ENCODE data around the gene DUXB.

Gene DUXB

DNA sequence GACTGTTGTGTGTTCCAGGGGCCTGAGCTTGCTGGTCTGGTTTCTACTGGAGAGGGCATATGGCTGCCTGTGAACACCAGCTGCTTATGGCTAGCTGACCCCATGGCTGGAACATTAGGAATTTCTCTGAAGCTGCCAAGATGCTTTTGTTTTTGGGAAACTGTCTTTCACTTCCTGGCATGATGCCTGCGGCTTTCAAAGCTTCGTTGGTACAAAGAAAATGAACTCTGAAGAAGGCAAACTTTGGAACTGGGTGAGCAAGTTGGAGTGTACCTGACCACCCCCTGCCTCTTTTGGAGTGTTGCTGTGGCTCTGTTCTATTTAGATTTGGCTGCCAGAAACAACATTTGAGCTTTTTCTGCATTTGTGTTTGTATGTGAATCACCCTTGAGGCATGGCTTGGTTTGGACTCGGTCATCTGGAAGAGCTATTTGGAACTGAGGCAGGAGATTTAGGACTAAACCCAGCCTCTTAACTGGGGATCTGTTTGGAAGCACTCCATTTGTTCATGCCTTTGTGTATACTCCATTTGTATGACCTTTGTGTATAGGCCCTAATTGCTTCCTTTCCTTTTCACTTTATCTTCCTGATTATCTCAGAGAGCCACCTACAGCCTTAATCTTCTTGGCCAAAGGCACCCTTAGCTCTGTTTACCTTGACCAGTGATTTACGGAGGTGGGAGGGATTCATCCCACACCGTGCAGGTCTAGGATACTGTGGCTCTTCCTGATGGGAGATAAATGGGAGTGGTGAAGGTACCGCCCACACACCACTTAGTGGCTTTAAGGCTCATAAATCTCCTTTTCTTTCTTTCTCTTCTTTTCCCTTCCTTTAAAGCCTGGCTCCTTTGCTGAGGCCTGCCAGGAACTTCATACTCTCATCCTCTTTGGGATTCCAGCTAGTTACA is 32.3 kb upstream of the DUXB start:
- peak; percentile 79 for DNase-seq (ENCODE audit: extremely low read depth, low read depth)
- TF ChIP-seq, protein P1, sequence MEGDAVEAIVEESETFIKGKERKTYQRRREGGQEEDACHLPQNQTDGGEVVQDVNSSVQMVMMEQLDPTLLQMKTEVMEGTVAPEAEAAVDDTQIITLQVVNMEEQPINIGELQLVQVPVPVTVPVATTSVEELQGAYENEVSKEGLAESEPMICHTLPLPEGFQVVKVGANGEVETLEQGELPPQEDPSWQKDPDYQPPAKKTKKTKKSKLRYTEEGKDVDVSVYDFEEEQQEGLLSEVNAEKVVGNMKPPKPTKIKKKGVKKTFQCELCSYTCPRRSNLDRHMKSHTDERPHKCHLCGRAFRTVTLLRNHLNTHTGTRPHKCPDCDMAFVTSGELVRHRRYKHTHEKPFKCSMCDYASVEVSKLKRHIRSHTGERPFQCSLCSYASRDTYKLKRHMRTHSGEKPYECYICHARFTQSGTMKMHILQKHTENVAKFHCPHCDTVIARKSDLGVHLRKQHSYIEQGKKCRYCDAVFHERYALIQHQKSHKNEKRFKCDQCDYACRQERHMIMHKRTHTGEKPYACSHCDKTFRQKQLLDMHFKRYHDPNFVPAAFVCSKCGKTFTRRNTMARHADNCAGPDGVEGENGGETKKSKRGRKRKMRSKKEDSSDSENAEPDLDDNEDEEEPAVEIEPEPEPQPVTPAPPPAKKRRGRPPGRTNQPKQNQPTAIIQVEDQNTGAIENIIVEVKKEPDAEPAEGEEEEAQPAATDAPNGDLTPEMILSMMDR (IDR thresholded peaks at IDR 0.05; ENCODE audit: low read depth, low read length, missing control alignments): no peak
- no peak overlapping the region for H3K4me3 ChIP-seq (replicated peaks; ENCODE audit: low read depth, low read length)

DNA sequence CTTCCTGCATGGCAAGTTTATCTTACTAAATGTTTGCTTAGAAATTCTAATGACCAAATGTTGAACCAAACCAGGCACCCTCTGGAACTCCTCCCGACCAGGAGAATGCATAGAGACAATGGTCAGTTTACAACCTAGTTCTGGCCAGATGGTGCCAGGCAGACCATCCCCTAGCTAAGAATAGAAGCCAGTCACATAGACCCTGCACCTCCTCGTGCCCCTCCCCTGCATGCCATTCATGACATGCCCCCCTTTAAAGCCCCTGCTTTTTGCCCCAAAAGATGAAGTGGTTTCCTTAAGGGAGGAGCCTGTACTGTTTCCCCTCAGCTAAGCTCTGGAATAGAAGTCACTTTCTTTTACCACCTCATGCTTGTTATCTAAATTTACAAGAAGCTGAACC is 31.6 kb upstream of the DUXB start:
- TF ChIP-seq, protein P1 (IDR thresholded peaks at IDR 0.05; ENCODE audit: low read depth, low read length, missing control alignments): no peak
- no peak for DNase-seq (ENCODE audit: extremely low read depth, low read depth)
- H3K4me3 ChIP-seq (replicated peaks; ENCODE audit: low read depth, low read length): no peak overlapping the region

DNA sequence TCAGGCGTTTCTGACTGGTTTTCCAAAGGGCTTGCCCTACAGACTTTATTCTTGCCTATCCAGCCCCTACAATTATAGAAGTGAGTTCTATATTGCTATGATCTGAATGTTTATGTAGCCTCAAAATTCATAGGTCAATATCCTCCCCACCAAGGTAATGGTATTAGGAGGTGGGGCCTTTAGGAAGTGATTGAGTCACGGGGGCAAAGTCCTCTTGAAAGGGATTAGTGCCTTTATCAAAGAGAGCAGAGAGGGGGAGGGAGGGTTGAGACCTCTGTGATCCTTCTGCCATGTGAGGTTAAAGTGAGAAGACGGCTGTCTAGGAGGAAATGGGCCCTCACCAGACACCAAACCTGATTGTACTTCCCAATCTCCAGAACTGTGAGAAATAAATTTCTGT is 26.0 kb upstream of the DUXB start:
- no peak for DNase-seq (ENCODE audit: extremely low read depth, low read depth)
- H3K4me3 ChIP-seq (replicated peaks; ENCODE audit: low read depth, low read length): no peak overlapping the region
- TF ChIP-seq, protein P1 (IDR thresholded peaks at IDR 0.05; ENCODE audit: low read depth, low read length, missing control alignments): no peak

DNA sequence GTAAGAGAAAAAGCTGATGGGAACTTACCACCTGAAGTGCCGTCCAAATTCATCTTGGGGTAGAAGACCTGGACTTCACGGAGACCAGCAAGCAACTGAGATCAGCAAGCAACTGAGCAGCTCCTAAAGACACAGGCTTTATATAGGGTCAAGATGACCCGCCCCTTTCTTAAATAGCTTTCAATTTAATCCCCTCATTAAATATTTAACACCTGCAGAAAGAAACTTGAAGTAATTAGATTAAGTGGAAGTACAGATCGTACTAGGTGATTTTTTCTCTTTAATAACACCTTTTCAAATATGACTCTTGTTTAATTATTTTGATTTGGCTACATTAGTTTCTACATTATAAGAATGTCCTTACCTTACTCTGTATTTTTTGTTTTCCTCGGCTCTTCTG is 25.1 kb upstream of the DUXB start, which contains the start of gene CPHXL:
Gene CPHXL, minus strand, starts transcription at position 101 of the 400 bp plus-strand sequence. Its CDS starts 48 bp downstream, at position 53.
- no peak for DNase-seq (ENCODE audit: extremely low read depth, low read depth)
- no peak within 1 kb of the TSS for H3K4me3 ChIP-seq (replicated peaks; ENCODE audit: low read depth, low read length)
- TF ChIP-seq, protein P1 (IDR thresholded peaks at IDR 0.05; ENCODE audit: low read depth, low read length, missing control alignments): no peak

DNA sequence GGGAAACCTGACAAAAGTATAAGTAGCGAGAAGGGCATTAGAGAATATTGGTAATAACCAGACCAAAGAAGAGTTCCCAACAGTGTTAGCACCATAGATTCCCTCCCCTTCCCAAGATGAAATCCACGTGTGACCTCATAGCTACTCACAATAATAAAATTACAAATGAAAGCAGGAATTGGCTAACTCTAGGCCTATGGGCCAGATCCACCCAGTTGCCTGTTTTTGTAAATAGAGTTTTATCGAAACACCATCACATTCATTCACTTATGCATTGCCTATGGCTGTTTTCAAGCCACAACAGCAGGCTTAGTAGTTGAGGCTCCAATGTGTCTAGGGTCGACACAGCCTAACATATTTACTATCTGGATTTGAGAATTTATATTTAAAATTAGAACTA is 17.2 kb upstream of the DUXB start:
- no peak for DNase-seq (ENCODE audit: extremely low read depth, low read depth)
- TF ChIP-seq, protein P1 (IDR thresholded peaks at IDR 0.05; ENCODE audit: low read depth, low read length, missing control alignments): no peak
- H3K4me3 ChIP-seq (replicated peaks; ENCODE audit: low read depth, low read length): no peak overlapping the region

DNA sequence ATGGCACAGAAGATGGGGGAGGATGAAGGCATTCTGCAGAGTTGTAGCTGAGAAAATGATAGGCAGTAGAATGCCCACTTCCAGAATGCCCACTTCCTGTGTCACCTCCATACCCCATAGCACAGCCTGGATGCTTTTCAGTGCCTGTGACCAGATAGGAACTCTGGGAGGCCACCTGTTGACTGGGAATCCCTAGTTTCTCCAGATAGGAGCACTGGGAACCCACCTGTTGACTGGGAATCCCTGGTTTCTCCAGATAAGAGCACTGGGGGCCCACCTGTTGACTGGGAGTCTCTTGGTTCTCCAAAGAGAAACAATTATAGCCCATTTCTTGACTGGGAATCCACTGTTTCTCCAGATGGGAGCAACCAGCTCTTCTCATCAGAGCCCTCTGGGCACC is 13.4 kb upstream of the DUXB start:
- TF ChIP-seq, protein P1 (IDR thresholded peaks at IDR 0.05; ENCODE audit: low read depth, low read length, missing control alignments): no peak

More for the DNA sequence above, 13.4 kb upstream of the DUXB start:
- H3K4me3 ChIP-seq (replicated peaks; ENCODE audit: low read depth, low read length): no peak overlapping the region
- no peak for DNase-seq (ENCODE audit: extremely low read depth, low read depth)
